H1 (cell line): ENCODE data around the gene NCF4.

Source experiments
- ATF2 ChIP-seq: IDR thresholded peaks from 2 replicates; pipeline ENCODE4 v1.6.1; 2012; ENCODE audit warnings: low read length, inconsistent platforms
- CTCF ChIP-seq, 3 experiments: IDR thresholded peaks; 1 replicate in 2 of 3; 2 replicates in 1 of 3; pipeline versions ENCODE4 v1.5.1 to v1.6.1; 2011; ENCODE audit warnings: low read length in 3 of 3, mild to moderate bottlenecking in 3 of 3, inconsistent platforms in 2 of 3, low read depth in 1 of 3, moderate library complexity in 1 of 3; ENCODE audit not compliant: insufficient read depth in 1 of 3; ENCODE audit errors: control extremely low read depth in 1 of 3
- MAX ChIP-seq: IDR thresholded peaks from 2 replicates; pipeline ENCODE4 v1.6.1; 2012; ENCODE audit warnings: inconsistent platforms
- POLR2A ChIP-seq, 2 experiments: IDR thresholded peaks; 1 replicate in 1 of 2; 2 replicates in 1 of 2; pipeline ENCODE4 v1.6.1; 2011; ENCODE audit warnings: low read depth in 2 of 2, low read length in 2 of 2, mild to moderate bottlenecking in 2 of 2; ENCODE audit errors: control extremely low read depth in 1 of 2
- SP2 ChIP-seq: IDR thresholded peaks from 2 replicates; pipeline ENCODE4 v1.6.1; 2012; ENCODE audit warnings: mild to moderate bottlenecking, low read length, inconsistent platforms
- TEAD4 ChIP-seq: IDR thresholded peaks from 2 replicates; pipeline ENCODE4 v1.6.1; 2012; ENCODE audit warnings: low read depth, low read length, inconsistent platforms, mixed read lengths

GRCh38 chr22:36838119-36839030 is 22.4 kb upstream of the NCF4 start:
- TF ChIP-seq MAX, result no peak
- TF ChIP-seq SP2, result no peak
- TF ChIP-seq ATF2, result no peak
- no peak for TF ChIP-seq CTCF (IDR thresholded peaks at IDR 0.05; ENCODE audit: control extremely low read depth in 1 of 3, insufficient read depth in 1 of 3, low read depth in 1 of 3, low read length in 3 of 3)
- TF ChIP-seq POLR2A (IDR thresholded peaks at IDR 0.05; ENCODE audit: control extremely low read depth in 1 of 2, low read depth in 2 of 2, low read length in 2 of 2), result no peak
- no peak for TF ChIP-seq TEAD4
